ENCODE results near the gene C11orf65.
A peak's percentile ranks its signal among the peaks of the same experiment; 100 is the strongest.
"Not testable (repeated sequence)": the region's sequence is repeated elsewhere in the genome, so short reads cannot be mapped to it uniquely, and the experiment has no call there.

The C11orf65 gene

DNA sequence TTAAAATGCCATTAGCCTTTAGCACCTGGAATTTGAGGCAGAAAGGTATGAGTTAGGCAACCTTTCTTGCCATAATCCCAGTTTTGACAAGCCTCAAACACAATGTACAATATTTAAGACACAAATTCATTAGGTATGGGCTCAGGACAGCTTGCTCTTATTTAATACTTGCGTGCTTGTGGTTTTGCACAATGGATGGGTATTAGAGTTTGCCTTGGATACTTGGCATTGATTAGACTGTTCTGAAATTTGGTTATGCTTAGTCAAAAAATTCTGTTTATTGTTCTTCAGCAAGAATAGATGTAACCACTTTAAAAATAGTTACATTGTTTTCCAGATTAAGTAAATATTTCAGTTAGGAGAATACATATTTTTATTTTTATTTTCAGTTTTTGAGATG lies 5.4 kb upstream of the C11orf65 start:
- DNase-seq (ENCODE audit: low spot score) = no peak

DNA sequence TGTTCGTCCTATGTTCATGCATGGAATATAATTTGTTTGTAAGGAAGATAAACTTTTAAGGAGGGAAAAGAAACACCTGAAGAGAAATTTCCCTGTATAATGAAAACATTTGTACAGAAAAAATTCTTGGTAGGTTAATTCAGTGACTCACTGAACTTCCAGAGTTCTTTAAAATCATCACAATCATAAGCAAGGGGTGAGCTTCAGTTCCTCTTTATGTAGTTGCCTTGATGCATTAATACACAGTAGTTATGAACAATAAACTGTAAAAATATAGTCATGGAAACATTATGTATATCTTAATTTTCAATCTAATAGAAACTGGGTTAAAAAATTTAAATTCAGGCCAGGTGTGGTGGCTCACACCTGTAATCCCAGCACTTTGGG lies 1.1 kb upstream of the C11orf65 start:
- DNase-seq (ENCODE audit: low spot score) = no peak

DNA sequence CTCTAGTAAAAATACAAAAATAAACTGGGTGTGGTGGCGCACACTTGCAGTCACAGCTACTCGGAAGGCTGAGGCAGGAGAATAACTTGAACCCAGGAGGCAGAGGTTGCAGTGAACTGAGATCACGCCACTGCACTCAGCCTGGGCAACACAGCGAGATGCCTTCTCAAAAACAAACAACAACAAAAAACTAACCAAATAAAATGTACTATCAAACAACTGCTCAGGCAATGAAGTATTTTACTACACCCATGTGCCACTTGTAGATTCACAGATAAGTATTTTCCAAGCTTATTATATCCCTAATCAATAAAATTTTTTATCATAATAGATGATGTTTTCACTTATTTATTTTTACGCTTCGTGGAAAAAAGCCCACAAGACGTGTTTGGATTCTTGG lies 924 bp downstream of the C11orf65 start:
- DNase-seq (ENCODE audit: low spot score) = no peak

DNA sequence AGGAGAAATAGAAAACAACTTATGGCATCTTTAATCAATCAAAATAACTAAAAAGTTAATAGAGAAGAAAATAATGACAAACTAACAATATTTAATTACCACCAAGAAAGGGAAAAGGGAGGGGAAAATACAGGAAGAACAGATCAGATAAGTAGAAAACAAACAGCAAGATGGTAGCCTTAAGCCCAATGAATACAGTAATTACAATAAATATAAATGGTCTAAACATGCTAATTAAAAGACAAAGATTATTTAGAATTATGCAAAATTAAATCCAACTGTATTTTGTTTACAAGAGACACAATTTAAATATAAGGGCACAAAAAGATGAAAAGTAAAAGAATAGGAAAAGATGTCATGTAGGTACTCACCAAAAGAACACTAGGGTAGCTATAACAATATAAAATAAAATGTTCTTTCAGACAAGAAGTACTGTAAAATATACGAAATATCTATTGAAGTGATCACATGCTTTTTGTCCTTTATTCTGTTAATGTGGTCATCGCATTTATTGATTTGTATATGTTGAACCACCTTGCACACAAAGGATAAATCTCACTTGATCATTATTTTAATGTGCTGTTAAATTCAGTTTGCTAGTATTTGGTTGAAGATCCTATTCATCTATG lies 14.0 kb downstream of the C11orf65 start:
- DNase-seq (ENCODE audit: low spot score) = no peak

DNA sequence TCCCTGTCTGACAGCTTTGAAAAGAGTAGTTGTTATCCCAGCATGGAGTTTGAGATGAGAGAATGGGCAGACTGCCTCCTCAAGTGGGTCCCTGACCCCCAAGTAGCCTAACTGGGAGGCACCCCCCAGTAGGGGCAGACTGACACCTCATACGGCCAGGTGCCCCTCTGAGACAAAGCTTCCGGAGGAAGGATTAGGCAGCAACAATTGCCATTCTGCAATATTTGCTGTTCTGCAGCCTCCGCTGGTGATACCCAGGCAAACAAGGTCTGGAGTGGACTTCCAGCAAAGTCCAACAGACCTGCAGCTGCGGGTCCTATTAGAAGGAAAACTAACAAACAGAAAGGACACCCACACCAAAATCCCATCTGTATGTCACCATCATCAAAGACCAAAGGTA lies 25.9 kb downstream of the C11orf65 start:
- not testable (repeated sequence) for DNase-seq (ENCODE audit: low spot score)

DNA sequence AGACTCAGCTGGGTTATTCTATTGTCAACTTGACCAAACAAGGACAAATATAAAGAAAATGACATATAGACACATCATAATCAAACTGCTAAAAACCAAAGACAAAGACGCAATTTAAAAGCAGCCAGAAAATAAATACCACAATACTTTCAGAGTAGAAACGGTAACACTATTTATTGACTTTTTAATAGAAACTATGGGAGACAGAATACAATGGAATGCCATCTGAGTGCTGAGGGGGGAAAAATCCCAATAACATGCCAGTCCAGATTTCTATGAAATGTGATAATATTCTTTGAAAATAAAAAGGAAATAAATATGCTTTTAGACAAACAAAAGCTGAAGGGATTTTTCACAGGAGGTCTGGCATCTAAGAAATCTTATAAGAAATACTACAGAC lies 30.7 kb downstream of the C11orf65 start:
- no peak for DNase-seq (ENCODE audit: low spot score)

DNA sequence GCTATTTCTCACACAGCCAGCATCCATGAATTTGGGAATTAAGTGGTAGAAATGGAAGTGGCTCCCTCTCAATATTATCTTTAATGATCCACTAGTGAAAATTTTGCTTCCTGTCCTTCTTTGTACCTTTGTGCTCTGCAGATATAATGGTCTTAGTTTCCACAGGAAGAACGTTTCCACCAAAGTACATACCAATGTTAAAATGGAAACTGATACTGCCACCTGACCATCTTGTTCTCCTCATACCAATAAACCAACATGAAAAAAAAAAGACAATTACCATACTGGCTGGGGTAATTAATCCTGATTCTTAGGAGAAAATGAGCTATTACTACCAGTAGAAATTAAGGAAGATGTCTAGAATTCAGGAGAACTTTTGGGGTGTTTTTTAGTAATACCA lies 32.3 kb downstream of the C11orf65 start:
- DNase-seq (ENCODE audit: low spot score) = no peak

DNA sequence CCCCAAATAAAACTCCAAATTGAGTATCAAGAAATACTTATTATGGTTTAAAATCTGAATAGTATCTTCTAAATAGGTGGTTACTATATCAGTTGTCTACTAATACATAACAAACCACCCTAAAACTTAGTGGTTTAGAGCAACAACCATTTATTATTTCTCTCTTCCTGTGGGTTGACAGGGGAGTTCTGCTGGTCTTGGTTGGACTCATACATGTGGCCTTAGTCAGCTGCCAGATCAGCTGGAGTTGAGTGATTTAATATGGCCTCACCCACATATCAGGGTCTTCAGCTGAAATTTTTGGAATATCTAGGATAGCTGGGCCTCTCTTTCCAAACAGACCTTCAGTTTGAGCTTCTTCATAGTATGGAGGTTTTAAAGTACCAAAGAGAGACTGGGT lies 34.5 kb downstream of the C11orf65 start:
- no peak for DNase-seq (ENCODE audit: low spot score)

DNA sequence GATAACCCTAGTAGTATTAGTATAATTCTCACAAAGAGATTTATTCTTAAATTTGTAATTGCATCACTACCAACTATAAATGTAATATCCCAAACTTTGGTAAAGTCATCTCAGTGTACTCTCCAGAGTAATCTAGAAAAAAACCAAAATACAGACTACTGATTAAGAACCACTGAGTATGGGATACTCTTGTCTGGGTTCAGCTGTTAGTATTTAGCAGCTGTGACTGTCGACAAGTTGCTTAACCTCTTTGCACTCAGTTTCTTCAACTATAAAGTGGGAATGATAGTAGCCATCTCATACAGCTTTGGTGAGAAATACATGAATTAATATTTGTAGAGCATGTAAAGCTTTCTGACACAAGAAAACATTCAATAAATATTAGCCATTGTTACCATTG lies 35.3 kb downstream of the C11orf65 start:
- DNase-seq (ENCODE audit: low spot score) = no peak

DNA sequence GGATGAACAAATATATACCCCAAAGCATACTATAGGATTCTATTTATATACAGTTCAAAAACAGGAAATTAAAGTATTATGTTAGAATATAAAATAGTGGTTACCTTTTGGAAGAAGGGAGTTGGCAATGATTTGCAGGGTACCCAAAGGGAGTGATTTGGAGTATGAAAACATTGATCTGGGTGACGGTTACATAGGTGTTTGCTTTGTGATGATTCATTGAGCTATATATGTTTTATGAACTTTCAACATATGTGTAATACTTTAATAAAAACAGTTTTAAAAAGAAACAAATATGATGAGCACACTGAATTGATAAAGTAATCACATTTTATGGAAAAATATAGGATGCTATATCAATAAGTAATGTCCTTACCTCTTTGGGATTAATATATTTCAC lies 36.0 kb downstream of the C11orf65 start:
- no peak for DNase-seq (ENCODE audit: low spot score)

DNA sequence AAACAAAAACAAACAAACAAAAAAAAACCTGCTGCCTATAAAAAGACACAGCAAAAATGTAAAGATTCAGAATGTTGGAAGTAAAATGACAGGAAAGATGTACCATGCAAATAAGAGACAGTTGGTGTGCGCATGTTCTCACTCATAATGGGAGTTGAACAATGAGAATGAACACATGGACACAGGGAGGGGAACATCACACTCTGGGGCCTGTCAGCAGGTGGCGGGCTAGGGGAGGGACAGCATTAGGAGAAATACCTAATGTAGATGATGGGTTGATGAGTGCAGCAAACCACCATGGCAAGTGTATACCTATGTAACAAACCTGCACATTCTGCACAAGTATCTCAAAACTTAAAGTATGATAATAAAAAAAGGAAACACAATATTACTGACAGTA lies 49.8 kb downstream of the C11orf65 start:
- DNase-seq (ENCODE audit: low spot score) = peak; percentile 17

DNA sequence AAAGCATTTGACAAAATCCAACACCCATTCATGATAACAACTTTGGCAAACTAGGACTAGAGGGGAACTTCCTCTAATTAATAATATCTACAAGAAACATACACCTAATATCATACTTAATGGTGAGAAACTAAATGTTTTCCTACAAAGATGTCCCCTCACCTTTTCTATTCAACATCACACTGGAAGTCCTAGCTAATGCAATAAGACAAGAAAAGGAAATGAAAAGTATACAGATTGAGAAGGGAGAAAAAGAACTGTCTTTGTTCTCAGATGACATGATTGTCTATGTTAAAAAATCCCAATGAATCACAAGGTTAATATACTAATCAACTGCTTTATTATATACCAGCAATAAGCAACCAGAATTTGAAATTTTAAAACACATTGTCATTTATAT lies 52.4 kb downstream of the C11orf65 start:
- no peak for DNase-seq (ENCODE audit: low spot score)

DNA sequence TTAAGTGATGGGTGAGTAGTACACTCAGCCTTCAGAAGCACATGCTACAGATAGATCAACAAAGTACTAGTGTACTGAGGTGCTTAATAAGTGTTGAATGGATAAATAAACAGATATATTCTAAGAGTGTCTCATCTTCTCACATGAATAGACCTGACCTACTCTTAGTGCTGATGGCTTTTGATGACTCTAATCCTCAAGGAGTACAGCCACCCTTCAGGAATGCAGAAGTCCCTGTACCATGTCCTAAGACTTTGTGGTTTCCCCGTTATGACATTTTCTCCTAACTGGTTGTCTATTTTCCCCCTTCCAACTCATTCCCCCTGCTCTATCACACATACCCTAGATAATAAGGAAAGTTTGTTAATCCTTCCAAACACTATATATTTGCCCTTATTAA lies 61.6 kb downstream of the C11orf65 start:
- no peak for DNase-seq (ENCODE audit: low spot score)

DNA sequence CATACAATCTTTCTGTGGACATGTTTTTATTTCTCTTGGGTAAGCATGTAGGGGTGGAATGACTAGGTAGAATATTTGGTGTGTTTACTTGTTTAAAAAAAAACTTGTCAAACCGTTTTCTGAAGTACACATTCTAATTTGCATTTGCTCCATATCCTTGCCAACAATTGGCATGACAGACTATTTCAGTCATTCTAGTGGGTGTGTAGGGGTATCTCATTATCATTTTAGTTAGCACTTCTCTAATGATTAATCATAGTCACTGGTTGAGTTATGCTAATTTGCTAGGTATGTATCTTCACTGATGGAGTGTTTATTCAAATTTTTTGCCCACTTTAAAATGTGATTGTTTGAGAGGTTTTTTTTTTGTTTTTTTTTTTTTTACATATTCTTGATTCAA lies 64.3 kb downstream of the C11orf65 start:
- no peak for DNase-seq (ENCODE audit: low spot score)

DNA sequence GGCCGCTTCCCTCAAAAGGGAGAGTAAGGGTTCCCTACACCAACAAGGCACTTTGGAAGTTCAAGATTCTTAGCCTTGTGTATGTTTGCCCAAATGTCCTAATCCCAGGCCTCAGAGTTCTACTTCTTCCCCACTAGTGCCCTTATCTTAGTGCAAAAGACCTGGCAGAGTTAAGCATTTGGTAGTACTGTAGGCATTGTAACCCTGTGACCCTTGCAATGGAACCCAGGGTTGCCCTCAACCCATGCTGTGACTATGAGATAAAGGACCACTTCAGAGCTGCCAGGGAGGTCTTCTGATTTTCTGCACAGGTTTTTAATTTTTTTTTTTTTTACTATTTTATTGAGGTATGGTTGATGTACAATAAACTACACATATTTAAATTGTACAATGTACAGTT lies 65.1 kb downstream of the C11orf65 start:
- no peak for DNase-seq (ENCODE audit: low spot score)

DNA sequence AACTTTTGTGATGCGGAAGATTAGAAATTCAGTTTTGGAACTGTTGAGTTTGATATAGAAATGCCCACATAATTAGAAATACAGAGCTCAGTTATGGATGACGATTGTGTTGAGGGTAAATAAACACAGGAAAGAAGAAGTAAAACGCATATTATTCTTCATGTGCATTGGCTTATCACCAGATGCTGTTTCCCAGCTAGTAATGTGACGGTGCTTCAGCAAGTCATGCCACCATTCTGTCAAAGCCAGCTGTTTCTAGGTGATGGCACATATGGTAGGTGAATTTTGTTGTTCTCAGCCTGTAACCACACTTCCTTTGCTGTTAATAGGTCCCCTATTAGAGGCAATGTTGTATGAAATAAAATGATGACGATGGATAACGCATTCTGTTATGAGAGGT lies 68.9 kb downstream of the C11orf65 start:
- no peak for DNase-seq (ENCODE audit: low spot score)

DNA sequence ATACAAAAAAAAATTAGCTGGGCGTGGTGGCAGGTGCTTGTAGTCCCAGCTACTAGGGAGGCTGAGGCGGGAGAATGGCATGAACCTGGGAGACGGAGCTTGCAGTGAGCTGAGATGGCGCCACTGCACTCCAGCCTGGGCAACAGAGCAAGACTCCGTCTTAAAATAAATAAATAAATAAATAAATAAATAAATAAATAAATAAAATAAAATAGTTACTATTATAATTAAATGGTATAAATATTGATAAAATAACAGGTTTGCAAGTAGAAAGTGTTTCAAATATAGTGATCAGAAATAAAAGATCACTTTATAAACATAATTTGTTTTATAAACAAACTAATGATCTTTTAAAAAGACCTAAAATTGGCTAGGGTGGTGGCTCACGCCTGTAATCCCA lies 70.7 kb downstream of the C11orf65 start:
- not testable (repeated sequence) for DNase-seq (ENCODE audit: low spot score)

DNA sequence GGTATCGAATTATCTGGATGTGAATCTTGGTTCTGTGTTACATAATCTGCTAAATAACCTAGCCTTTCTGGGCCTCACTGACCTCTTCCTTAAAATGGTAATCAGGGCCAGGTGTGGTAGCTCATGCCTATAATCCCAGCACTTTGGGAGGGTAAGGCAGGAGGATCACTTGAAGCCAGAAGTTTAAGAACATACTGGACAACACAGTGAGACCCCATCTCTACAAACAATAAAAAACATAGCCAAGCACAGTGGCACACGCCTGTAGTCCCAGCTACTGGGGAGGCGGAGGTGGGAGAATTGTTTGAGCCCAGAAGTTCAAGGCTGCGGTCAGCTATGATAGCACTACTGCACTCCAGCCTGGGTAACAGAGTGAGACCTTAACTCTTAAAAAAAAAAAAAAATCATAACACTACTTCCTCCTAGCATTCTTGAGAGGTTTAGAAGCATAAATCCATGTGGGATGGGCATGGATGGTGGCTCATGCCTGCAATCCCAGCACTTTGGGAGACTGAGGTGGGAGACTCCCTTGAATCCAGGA lies 72.5 kb downstream of the C11orf65 start:
- DNase-seq (ENCODE audit: low spot score) = no peak

DNA sequence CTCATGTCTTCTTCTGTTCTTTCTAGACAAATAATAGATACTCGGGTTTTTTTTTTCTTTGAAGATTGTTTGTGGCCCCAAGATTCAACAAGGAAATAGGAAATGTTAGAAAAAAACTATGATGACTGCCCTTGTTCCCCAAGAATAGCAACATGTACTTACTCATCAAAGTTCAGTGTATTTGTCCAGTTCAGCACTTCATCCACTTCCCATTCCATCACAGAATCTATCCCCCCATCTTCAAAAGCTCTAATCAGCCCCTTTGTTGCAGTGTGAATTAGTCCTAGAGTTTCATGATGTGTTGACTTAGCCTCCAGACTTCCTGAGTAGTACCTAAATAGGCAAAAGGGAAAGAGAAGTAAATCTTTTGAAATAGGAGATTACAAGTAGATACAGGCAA lies 74.3 kb downstream of the C11orf65 start:
- DNase-seq (ENCODE audit: low spot score) = no peak

DNA sequence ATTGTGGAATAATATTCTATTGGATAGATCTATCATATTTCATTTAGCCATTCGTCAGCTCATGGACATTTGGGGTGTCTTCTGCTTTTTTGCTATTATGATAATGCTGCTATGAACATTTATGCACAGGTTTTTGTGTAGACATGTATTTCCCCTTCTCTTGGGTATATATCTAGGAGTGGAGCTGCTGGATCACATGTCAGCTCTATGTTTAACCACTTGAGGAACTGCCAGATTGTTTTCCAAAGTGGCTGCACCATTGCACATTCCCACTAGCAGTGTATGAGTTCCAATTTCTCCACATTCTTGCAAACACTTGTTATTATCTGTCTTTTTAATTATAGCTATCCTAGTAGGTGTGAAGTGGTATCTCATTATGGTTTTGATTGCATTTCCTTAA lies 75.0 kb downstream of the C11orf65 start:
- DNase-seq (ENCODE audit: low spot score) = no peak

DNA sequence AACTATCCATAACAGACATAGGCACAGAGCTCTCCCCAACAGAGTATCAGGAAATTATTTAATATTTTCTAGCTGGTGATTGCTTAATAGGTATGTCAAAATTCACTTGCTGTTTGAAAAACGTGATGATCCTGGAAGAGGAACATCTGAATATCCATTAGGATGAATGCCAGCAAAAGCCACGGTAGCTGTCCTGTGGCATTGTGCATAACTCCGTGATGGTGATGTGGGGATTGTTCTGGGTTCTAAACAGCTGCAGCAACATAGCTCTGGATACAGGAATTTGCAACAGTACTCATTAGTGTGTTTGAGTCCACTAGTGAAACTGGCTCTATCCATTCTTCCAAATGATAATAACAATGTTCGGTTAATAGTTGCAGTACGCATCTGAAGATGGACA lies 78.8 kb downstream of the C11orf65 start:
- no peak for DNase-seq (ENCODE audit: low spot score)

DNA sequence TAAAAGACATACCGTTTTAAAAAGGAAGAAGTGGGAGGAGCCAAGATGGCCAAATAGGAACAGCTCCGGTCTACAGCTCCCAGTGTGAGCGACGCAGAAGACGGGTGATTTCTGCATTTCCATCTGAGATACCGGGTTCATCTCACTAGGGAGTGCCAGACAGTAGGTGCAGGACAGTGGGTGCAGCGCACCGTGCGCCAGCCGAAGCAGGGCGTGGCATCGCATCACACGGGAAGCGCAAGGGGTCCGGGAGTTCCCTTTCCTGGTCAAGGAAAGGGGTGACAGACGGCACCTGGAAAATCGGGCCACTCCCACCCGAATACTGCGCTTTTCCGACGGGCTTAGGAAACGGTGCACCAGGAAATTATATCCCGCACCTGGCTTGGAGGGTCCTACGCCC lies 93.8 kb downstream of the C11orf65 start:
- not testable (repeated sequence) for DNase-seq (ENCODE audit: low spot score)

DNA sequence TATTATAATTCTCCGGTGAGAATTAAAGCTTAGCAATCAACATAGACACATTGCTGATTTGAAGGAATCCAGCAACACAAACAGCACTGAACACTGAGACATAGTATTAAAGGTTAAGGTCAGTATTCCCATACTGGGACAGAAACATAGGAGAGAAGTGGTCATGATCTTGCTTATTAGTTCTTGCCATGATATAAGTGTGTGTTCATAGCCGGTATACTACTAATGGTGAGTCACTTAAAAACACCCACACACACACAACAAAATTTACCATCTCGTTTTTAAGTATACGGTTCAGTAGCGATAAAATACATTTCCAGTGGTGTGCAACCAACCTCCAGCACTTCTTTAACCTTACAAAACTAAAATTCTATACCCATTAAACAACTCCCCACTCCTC lies 96.3 kb downstream of the C11orf65 start:
- DNase-seq (ENCODE audit: low spot score) = no peak

DNA sequence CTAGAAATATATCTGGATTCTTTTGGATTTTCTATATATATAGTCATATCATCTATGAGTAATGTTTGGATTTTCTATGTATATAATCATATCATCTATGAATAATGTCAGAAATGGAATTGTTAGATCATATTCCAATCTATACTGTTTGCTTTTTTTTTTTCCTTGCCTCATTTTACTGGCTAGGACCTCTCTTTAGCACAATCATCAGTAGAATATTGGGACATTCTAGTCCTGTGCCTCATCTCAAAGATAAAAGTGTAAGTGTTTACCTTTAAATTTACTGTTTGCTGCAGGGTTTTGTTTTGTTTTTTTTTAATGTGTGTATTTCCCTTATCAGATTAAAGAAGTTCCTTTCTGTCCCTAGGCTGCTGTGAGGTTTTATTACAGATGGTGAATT lies 97.0 kb downstream of the C11orf65 start:
- no peak for DNase-seq (ENCODE audit: low spot score)

DNA sequence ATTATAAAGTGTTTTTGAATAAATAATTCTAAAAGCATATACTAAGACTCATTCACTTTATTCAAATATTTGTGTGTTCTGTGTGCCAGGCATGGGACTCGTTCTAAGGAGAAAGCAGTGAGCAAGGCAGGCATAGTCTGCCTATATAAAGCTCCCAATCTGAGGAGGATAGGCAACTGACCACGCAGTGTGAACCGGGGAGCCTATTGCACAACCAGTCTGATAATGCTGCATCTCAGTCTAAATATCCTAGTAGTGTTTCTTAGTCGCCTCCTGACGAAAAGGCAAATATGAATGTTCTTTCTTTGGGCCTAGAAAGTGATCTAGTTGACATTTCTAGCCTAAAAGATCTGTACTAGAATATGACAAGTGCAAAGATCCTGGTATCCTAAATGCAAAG lies 98.3 kb downstream of the C11orf65 start:
- DNase-seq (ENCODE audit: low spot score) = no peak

Measured in CD4-positive, alpha-beta T cell treated with Interleukin-6 at 100 ng/mL for 8 hours (primary cell).